NCI-H748 treated with DMSO at 0.1 percent for 48 hours (cell line): ENCODE results near the gene MAP4.
"Not testable (repeated sequence)": the region's sequence is repeated elsewhere in the genome, so short reads cannot be mapped to it uniquely, and the experiment has no call there.

Experiments used
- DNase-seq: peaks from one replicate; lab custom pipeline; 2025; lab: John Stamatoyannopoulos, UW

MAP4 gene

GRCh38 chr3:48016301-48016973 lies at the start of gene MAP4:
MAP4 (minus strand) TSS chr3:48016416; CDS start chr3:47998860, 17,556 bp downstream.
- DNase-seq, result no peak

GRCh38 chr3:48065035-48065434 lies 48.8 kb upstream of the MAP4 start:
- DNase-seq, result no peak

- DNase-seq, result no peak
These were observed 48.1 kb upstream of the MAP4 start for GRCh38 chr3:48064292-48064829.

GRCh38 chr3:48061586-48061985 lies 45.4 kb upstream of the MAP4 start:
- DNase-seq, result not testable (repeated sequence)

GRCh38 chr3:48058091-48058490 lies 41.9 kb upstream of the MAP4 start:
- no peak for DNase-seq

- no peak for DNase-seq
These were observed 41.3 kb upstream of the MAP4 start for GRCh38 chr3:48057521-48057920.

- DNase-seq, result no peak
These were observed 31.7 kb upstream of the MAP4 start for GRCh38 chr3:48047841-48048464.

GRCh38 chr3:48042071-48042760 lies 26.0 kb upstream of the MAP4 start:
- no peak for DNase-seq

GRCh38 chr3:48039487-48040190 lies 23.4 kb upstream of the MAP4 start:
- no peak for DNase-seq

- DNase-seq, result no peak
These were observed 22.8 kb upstream of the MAP4 start for GRCh38 chr3:48038971-48039481.

- no peak for DNase-seq
These were observed 17.8 kb upstream of the MAP4 start for GRCh38 chr3:48034000-48034516.

GRCh38 chr3:48030188-48030587 lies 14.0 kb upstream of the MAP4 start:
- no peak for DNase-seq

- DNase-seq, result no peak
These were observed 11.0 kb upstream of the MAP4 start for GRCh38 chr3:48026951-48027908.

GRCh38 chr3:48026098-48026497 lies 9.9 kb upstream of the MAP4 start:
- DNase-seq, result no peak

- DNase-seq, result no peak
These were observed 8.2 kb upstream of the MAP4 start for GRCh38 chr3:48024401-48024800.

- no peak for DNase-seq
These were observed 7.2 kb upstream of the MAP4 start for GRCh38 chr3:48023377-48023776.

- no peak for DNase-seq
These were observed 6.0 kb upstream of the MAP4 start for GRCh38 chr3:48022178-48022577.

- no peak for DNase-seq
These were observed 2.6 kb upstream of the MAP4 start for GRCh38 chr3:48018841-48019240.

GRCh38 chr3:48015431-48016180 lies 610 bp downstream of the MAP4 start:
- DNase-seq, result no peak

GRCh38 chr3:48014358-48014757 lies 1.9 kb downstream of the MAP4 start:
- DNase-seq, result no peak
